ENCODE results near the gene TCF25.

DNA sequence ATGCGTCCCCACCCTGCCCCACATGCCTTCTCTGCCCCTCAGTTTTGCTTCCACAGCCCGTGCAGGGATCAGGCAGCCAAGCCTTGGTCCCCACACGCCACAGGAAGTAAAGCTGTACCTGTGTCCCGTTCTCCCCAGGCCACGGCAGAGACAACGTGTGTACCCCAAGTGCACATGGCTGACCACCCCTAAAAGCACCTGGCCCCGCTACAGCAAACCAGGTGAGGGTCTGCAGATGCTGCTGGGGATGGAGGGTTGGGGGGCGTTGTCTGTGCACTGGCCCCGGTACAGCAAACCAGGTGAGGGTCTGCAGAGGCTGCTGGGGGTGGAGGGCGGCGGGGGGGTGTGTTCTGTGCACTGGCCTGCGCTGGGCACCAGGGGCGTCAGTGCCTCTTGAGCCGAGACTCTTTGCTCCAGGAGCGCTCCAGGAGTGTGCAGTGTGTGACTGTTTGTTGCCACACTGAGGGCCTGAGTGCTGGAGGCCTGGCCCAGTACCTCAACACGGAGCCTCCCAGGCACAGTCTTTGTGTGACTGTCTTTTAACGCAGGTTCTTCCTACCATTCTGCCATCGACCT lies 18.8 kb downstream of the TCF25 start:
- TF ChIP-seq, protein P1, sequence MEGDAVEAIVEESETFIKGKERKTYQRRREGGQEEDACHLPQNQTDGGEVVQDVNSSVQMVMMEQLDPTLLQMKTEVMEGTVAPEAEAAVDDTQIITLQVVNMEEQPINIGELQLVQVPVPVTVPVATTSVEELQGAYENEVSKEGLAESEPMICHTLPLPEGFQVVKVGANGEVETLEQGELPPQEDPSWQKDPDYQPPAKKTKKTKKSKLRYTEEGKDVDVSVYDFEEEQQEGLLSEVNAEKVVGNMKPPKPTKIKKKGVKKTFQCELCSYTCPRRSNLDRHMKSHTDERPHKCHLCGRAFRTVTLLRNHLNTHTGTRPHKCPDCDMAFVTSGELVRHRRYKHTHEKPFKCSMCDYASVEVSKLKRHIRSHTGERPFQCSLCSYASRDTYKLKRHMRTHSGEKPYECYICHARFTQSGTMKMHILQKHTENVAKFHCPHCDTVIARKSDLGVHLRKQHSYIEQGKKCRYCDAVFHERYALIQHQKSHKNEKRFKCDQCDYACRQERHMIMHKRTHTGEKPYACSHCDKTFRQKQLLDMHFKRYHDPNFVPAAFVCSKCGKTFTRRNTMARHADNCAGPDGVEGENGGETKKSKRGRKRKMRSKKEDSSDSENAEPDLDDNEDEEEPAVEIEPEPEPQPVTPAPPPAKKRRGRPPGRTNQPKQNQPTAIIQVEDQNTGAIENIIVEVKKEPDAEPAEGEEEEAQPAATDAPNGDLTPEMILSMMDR (IDR thresholded peaks at IDR 0.05), result no peak
- TF ChIP-seq EP300 (IDR thresholded peaks at IDR 0.05), result no peak
